Measurements from ENCODE around the gene TRIM44. TPM values are rescaled to one million over a fixed set of nuclear protein-coding genes. Genes with fewer than 3 reads are reported as not detected.
A peak's percentile ranks its signal among the peaks of the same experiment; 100 is the strongest.

The TRIM44 gene
- total and polyA plus RNA-seq, 2 donors (not counting 3 experiments of a cell fraction or from before 2014, with no cell fraction given), result 31.7 to 72.0 TPM

DNA sequence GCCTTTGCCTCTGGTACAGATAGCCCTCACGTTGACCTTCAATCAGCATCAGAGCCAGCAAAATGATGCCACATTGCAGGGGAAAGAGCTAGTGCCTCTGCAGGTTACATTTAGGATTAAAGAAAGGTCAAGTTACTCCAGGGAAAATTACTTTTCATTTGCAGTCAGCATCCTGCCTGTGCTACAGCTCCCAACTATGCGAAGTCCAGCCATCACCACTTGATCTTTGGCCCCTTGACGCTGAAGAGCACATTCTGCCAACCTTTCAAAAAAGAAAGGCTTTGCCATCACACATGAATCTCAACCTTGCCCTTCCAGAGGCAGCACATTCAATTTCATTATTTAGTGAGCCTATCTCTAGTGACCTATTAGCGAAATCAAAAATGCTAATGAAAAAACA, 33.1 kb upstream of the TRIM44 start:
- BruUV-seq (replicated peaks), result no TSS peak

More for the DNA sequence above, 33.1 kb upstream of the TRIM44 start:
- H2AFZ ChIP-seq (ENCODE audit: low read depth, low read length), result no peak overlapping the region
- no peaks in the 10 kb centered on the region for H3K9me1 ChIP-seq (replicated peaks; ENCODE audit: control insufficient read depth, extremely low read depth, insufficient read depth, low read length)
- peak overlapping the region; percentile 31 for H3K4me2 ChIP-seq (ENCODE audit: insufficient read depth, low read length)
- H3K9ac ChIP-seq (replicated peaks; ENCODE audit: extremely low read depth, insufficient read depth, low read length), result no peak overlapping the region
- dilution Hi-C loops (cut with MboI; ENCODE audit: extremely low pct_ligation_motif_present, low sequenced_read_pairs) (no loop called here), intact Hi-C loops (cut with micrococcal nuclease) (no loop called here)
- TF ChIP-seq POLR2A (IDR thresholded peaks at IDR 0.05; ENCODE audit: low read depth, low read length) (no peak), GATA2 (IDR thresholded peaks at IDR 0.05; ENCODE audit: insufficient read depth, insufficient read length, low read depth, low read length) (no peak), POLR2AphosphoS5 (IDR thresholded peaks at IDR 0.05; ENCODE audit: insufficient read depth, low read depth, low read length) (no peak), FOS (IDR thresholded peaks at IDR 0.05; ENCODE audit: borderline replicate concordance, insufficient read depth, low read length) (no peak), JUN (IDR thresholded peaks at IDR 0.05; ENCODE audit: borderline replicate concordance, insufficient read depth, insufficient read length, low read depth) (no peak)
- TF ChIP-seq, protein P1, sequence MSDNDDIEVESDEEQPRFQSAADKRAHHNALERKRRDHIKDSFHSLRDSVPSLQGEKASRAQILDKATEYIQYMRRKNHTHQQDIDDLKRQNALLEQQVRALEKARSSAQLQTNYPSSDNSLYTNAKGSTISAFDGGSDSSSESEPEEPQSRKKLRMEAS (IDR thresholded peaks at IDR 0.05; ENCODE audit: insufficient read depth, insufficient read length), result no peak
- TF ChIP-seq, protein P2, sequence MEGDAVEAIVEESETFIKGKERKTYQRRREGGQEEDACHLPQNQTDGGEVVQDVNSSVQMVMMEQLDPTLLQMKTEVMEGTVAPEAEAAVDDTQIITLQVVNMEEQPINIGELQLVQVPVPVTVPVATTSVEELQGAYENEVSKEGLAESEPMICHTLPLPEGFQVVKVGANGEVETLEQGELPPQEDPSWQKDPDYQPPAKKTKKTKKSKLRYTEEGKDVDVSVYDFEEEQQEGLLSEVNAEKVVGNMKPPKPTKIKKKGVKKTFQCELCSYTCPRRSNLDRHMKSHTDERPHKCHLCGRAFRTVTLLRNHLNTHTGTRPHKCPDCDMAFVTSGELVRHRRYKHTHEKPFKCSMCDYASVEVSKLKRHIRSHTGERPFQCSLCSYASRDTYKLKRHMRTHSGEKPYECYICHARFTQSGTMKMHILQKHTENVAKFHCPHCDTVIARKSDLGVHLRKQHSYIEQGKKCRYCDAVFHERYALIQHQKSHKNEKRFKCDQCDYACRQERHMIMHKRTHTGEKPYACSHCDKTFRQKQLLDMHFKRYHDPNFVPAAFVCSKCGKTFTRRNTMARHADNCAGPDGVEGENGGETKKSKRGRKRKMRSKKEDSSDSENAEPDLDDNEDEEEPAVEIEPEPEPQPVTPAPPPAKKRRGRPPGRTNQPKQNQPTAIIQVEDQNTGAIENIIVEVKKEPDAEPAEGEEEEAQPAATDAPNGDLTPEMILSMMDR (IDR thresholded peaks at IDR 0.05; ENCODE audit: extremely low read depth in 1 of 2, insufficient read depth in 1 of 2, low read depth in 1 of 2, low read length in 2 of 2), result no peak
- no peaks in the 10 kb centered on the region for H3K36me3 ChIP-seq (ENCODE audit: control insufficient read depth in 2 of 2, extremely low read depth in 1 of 2, insufficient read depth in 2 of 2, low read length in 2 of 2)
- no peaks in the 10 kb centered on the region for H3K79me2 ChIP-seq (ENCODE audit: control insufficient read depth, insufficient read depth, low read length)
- H3K27me3 ChIP-seq (ENCODE audit: control insufficient read depth in 2 of 2, insufficient read depth in 2 of 2, low read length in 2 of 2), result no peaks in the 10 kb centered on the region
- FAIRE-seq (no peak), DNase-seq (ENCODE audit: low read depth, low spot score) (no peak)
- H4K20me1 ChIP-seq (replicated peaks; ENCODE audit: control insufficient read depth, extremely low read depth, insufficient read depth, low read length), result no peaks in the 10 kb centered on the region
- H3K4me3 ChIP-seq (replicated peaks in 1 of 3; ENCODE audit: insufficient read depth in 1 of 3, low read depth in 1 of 3, low read length in 3 of 3), result no peak overlapping the region
- peak overlapping the region; percentile 65 for H3K27ac ChIP-seq (ENCODE audit: insufficient read depth, low read depth, low read length)
- POLR2A ChIA-PET, result interaction anchor here (1.0 kb wide), 1 partner anchor 10 kb away, joined by 3 read pairs; no protein-coding TSS in a partner anchor
- CTCF ChIA-PET, result interaction anchor here (1.1 to 2.4 kb wide), 6 partner anchors 10 to 629 kb away, joined by 3 to 19 read pairs (median 5); no protein-coding TSS in a partner anchor
- no peaks in the 10 kb centered on the region for H3K9me3 ChIP-seq (replicated peaks; ENCODE audit: control insufficient read depth, insufficient read depth, low read length)
- peaks cover 32% of the 10 kb centered on the region for H3K4me1 ChIP-seq (ENCODE audit: control insufficient read depth, extremely low read depth, insufficient read depth, low read length)
